Right lobe of liver (tissue), 4 donors: ENCODE measurements around the gene HORMAD2.

Experiments used
- POLR2A ChIP-seq: fragments of 450-650 bp; IDR thresholded peaks from one replicate; pipeline ENCODE4 v1.6.1; 2017; ENCODE audit warnings: antibody characterized with exemption, mild to moderate bottlenecking
- TF ChIP-seq, protein P1 (sequence below), 4 donors: fragments of 200-600 bp in 3 of 4; fragments of 450-650 bp in 1 of 4; IDR thresholded peaks; one replicate each; pipeline versions ENCODE4 v1.5.1 to v1.8.0; 2016 to 2022; ENCODE audit warnings: antibody characterized with exemption in 4 of 4, mild to moderate bottlenecking in 2 of 4
- donor health status: DM: no; HTN: no; CAD: no.
- donor health status: DM: no; HTN: no; CAD: no.
- donor health status: DM: no; HTN: yes; CAD: no.

GRCh38 chr22:30078320-30079311, 1.6 kb upstream of the HORMAD2 start:
- TF ChIP-seq, protein P1, sequence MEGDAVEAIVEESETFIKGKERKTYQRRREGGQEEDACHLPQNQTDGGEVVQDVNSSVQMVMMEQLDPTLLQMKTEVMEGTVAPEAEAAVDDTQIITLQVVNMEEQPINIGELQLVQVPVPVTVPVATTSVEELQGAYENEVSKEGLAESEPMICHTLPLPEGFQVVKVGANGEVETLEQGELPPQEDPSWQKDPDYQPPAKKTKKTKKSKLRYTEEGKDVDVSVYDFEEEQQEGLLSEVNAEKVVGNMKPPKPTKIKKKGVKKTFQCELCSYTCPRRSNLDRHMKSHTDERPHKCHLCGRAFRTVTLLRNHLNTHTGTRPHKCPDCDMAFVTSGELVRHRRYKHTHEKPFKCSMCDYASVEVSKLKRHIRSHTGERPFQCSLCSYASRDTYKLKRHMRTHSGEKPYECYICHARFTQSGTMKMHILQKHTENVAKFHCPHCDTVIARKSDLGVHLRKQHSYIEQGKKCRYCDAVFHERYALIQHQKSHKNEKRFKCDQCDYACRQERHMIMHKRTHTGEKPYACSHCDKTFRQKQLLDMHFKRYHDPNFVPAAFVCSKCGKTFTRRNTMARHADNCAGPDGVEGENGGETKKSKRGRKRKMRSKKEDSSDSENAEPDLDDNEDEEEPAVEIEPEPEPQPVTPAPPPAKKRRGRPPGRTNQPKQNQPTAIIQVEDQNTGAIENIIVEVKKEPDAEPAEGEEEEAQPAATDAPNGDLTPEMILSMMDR (IDR thresholded peaks at IDR 0.05), result no peak
- no peak for TF ChIP-seq POLR2A
